ENCODE results near the gene RFX3.
A peak's percentile ranks its signal among the peaks of the same experiment; 100 is the strongest.

RFX3 gene

GRCh38 chr9:3475300-3476020, 50.3 kb downstream of the RFX3 start:
- DNase-seq (ENCODE audit: low read depth): no peak

- DNase-seq (ENCODE audit: low read depth): no peak
Observed at GRCh38 chr9:3474821-3475220, 51.0 kb downstream of the RFX3 start.

GRCh38 chr9:3473405-3473804, 52.4 kb downstream of the RFX3 start:
- no peak for DNase-seq (ENCODE audit: low read depth)

- no peak for DNase-seq (ENCODE audit: low read depth)
Observed at GRCh38 chr9:3471883-3472282, 53.9 kb downstream of the RFX3 start.

GRCh38 chr9:3468421-3469205, 57.2 kb downstream of the RFX3 start:
- peak; percentile 21 for DNase-seq (ENCODE audit: low read depth)

GRCh38 chr9:3467593-3468219, 58.1 kb downstream of the RFX3 start:
- peak; percentile 74 for DNase-seq (ENCODE audit: low read depth)

- peak; percentile 18 for DNase-seq (ENCODE audit: low read depth)
Observed at GRCh38 chr9:3464033-3464638, 61.7 kb downstream of the RFX3 start.

GRCh38 chr9:3458806-3459475, 66.9 kb downstream of the RFX3 start:
- no peak for DNase-seq (ENCODE audit: low read depth)

- DNase-seq (ENCODE audit: low read depth): no peak
Observed at GRCh38 chr9:3457175-3457574, 68.6 kb downstream of the RFX3 start.

GRCh38 chr9:3455717-3456116, 70.1 kb downstream of the RFX3 start:
- DNase-seq (ENCODE audit: low read depth): no peak

GRCh38 chr9:3455094-3455493, 70.7 kb downstream of the RFX3 start:
- no peak for DNase-seq (ENCODE audit: low read depth)

GRCh38 chr9:3451956-3452355, 73.8 kb downstream of the RFX3 start:
- DNase-seq (ENCODE audit: low read depth): no peak

GRCh38 chr9:3447788-3448187, 78.0 kb downstream of the RFX3 start:
- no peak for DNase-seq (ENCODE audit: low read depth)

- DNase-seq (ENCODE audit: low read depth): no peak
Observed at GRCh38 chr9:3447143-3447542, 78.7 kb downstream of the RFX3 start.

- DNase-seq (ENCODE audit: low read depth): no peak
Observed at GRCh38 chr9:3446313-3446712, 79.5 kb downstream of the RFX3 start.

- DNase-seq (ENCODE audit: low read depth): no peak
Observed at GRCh38 chr9:3444016-3444415, 81.8 kb downstream of the RFX3 start.

GRCh38 chr9:3441197-3441816, 84.5 kb downstream of the RFX3 start:
- peak; percentile 66 for DNase-seq (ENCODE audit: low read depth)

- peak; percentile 59 for DNase-seq (ENCODE audit: low read depth)
Observed at GRCh38 chr9:3436629-3437420, 89.0 kb downstream of the RFX3 start.

GRCh38 chr9:3435732-3436131, 90.1 kb downstream of the RFX3 start:
- peak; percentile 32 for DNase-seq (ENCODE audit: low read depth)

- peak; percentile 34 for DNase-seq (ENCODE audit: low read depth)
Observed at GRCh38 chr9:3434594-3434993, 91.2 kb downstream of the RFX3 start.

- no peak for DNase-seq (ENCODE audit: low read depth)
Observed at GRCh38 chr9:3433754-3434153, 92.0 kb downstream of the RFX3 start.

Data from EH (cell line).